ENCODE measurements around the gene ACY1.
A peak's percentile ranks its signal among the peaks of the same experiment; 100 is the strongest.

ACY1 gene

GRCh38 chr3:51967384-51968169, 15.8 kb upstream of the ACY1 start, which contains the start of gene PCBP4 (continued):
- TF ChIP-seq ZSCAN5A (tag by site-specific recombination; IDR thresholded peaks at IDR 0.05) (no peak), ZNF214 (tag by site-specific recombination; IDR thresholded peaks at IDR 0.05; ENCODE audit: borderline replicate concordance) (no peak), PRDM1 (tag by site-specific recombination; IDR thresholded peaks at IDR 0.05) (no peak), ZNF670 (tag by site-specific recombination; IDR thresholded peaks at IDR 0.05; ENCODE audit: low read depth) (no peak), ZBTB8A (tag by site-specific recombination; IDR thresholded peaks at IDR 0.05) (peak; percentile 62; the same call in 1 of the 2 replicates), ZNF843 (tag by site-specific recombination; IDR thresholded peaks at IDR 0.05) (no peak), OVOL3 (tag by site-specific recombination; IDR thresholded peaks at IDR 0.05) (no peak), REPIN1 (tag by site-specific recombination; IDR thresholded peaks at IDR 0.05; ENCODE audit: low read depth) (no peak), ZNF626 (tag by site-specific recombination; IDR thresholded peaks at IDR 0.05) (no peak), ZNF529 (tag by site-specific recombination; IDR thresholded peaks at IDR 0.05; ENCODE audit: insufficient replicate concordance) (no peak), ZNF658 (tag by site-specific recombination; IDR thresholded peaks at IDR 0.05) (no peak), ZNF302 (tag by site-specific recombination; IDR thresholded peaks at IDR 0.05; ENCODE audit: low read depth) (no peak), BCL6B (tag by site-specific recombination; IDR thresholded peaks at IDR 0.05) (no peak)

GRCh38 chr3:51968170-51968775, 15.1 kb upstream of the ACY1 start:
- peak overlapping the region; percentile 57 for H3K4me3 ChIP-seq (ENCODE audit: low read depth, low read length)
- peaks cover 0 to 7% of the 10 kb centered on the region in 2 experiments; a peak in 1 of 3 replicates for H3K36me3 ChIP-seq (ENCODE audit: control insufficient read depth in 2 of 2, insufficient read depth in 1 of 2, low read length in 2 of 2)
- H3K4me1 ChIP-seq (ENCODE audit: control insufficient read depth, insufficient read depth, low read length), result 0 out of 2 replicates have a peak, but pooled peaks cover 2% of the 10 kb centered on the region
- no peak overlapping the region; the same call in 1 of the 2 replicates for H3K27ac ChIP-seq (ENCODE audit: extremely low read depth, low read depth, low read length)
- ChIA-PET POLR2A (interaction anchor here (1.8 kb wide), 1 partner anchor 15 kb away, joined by 8 read pairs; the partner anchor contains the start of gene ACY1), CTCF (interaction anchor here (0.7 to 1.4 kb wide), 2 partner anchors 27 to 208 kb away, joined by 3 to 9 read pairs; partner anchors contain the start of gene RRP9)
- H3K9me3 ChIP-seq (ENCODE audit: control insufficient read depth, insufficient read depth, low read depth, low read length), result no peaks in the 10 kb centered on the region
- no peak for TF ChIP-seq ZNF274 (IDR thresholded peaks at IDR 0.05; ENCODE audit: low read length)
- no peak for TF ChIP-seq ZNF274 (tag by site-specific recombination; IDR thresholded peaks at IDR 0.05; ENCODE audit: borderline replicate concordance)
- no peak for TF ChIP-seq REPIN1 (tag by site-specific recombination; IDR thresholded peaks at IDR 0.05; ENCODE audit: low read depth)
- TF ChIP-seq ZNF184 (tag by site-specific recombination; IDR thresholded peaks at IDR 0.05), result no peak
- no peak for TF ChIP-seq ZBTB48 (tag by site-specific recombination; IDR thresholded peaks at IDR 0.05)
- no peak for TF ChIP-seq ZNF423 (tag by site-specific recombination; IDR thresholded peaks at IDR 0.05)
- 0 out of 2 replicates have a peak, but pooled peaks have one; percentile 0 for TF ChIP-seq ZBTB10 (tag by site-specific recombination; IDR thresholded peaks at IDR 0.05)
- TF ChIP-seq AEBP2 (tag by site-specific recombination; IDR thresholded peaks at IDR 0.05; ENCODE audit: borderline replicate concordance), result no peak
- TF ChIP-seq ZNF223 (tag by site-specific recombination; IDR thresholded peaks at IDR 0.05), result no peak
- no peak for TF ChIP-seq ZNF621 (tag by site-specific recombination; IDR thresholded peaks at IDR 0.05)
- TF ChIP-seq ZNF707 (tag by site-specific recombination; IDR thresholded peaks at IDR 0.05), result no peak
- no peak for TF ChIP-seq ZNF544 (tag by site-specific recombination; IDR thresholded peaks at IDR 0.05)
- TF ChIP-seq ZNF24 (tag by site-specific recombination; IDR thresholded peaks at IDR 0.05), result no peak
- no peak for TF ChIP-seq OSR2 (tag by site-specific recombination; IDR thresholded peaks at IDR 0.05)
- no peak for TF ChIP-seq ZBTB21 (tag by site-specific recombination; IDR thresholded peaks at IDR 0.05)
- no peak for TF ChIP-seq ZNF677 (tag by site-specific recombination; IDR thresholded peaks at IDR 0.05)
- TF ChIP-seq ZBTB20 (tag by site-specific recombination; IDR thresholded peaks at IDR 0.05), result peak; percentile 14; the same call in 1 of the 2 replicates
- no peak for TF ChIP-seq ZNF610 (tag by site-specific recombination; IDR thresholded peaks at IDR 0.05; ENCODE audit: borderline replicate concordance)

Measured in HEK293 (cell line).